Breast epithelium (tissue), 3 donors: ENCODE data around the gene C19orf38.

Experiments
- CTCF ChIP-seq, 3 donors: fragments of 450-650 bp; IDR thresholded peaks; one replicate each; pipeline ENCODE4 v1.5.1; 2016 to 2017; ENCODE audit warnings: antibody characterized with exemption in 3 of 3, mild to moderate bottlenecking in 3 of 3, moderate library complexity in 3 of 3
- POLR2A ChIP-seq: fragments of 450-650 bp; IDR thresholded peaks from one replicate; pipeline ENCODE4 v1.6.1; 2016; ENCODE audit warnings: antibody characterized with exemption, mild to moderate bottlenecking, moderate library complexity
- POLR2AphosphoS5 ChIP-seq, 3 donors: sonication (generic); formaldehyde crosslinking; IDR thresholded peaks; one replicate each; pipeline ENCODE4 v1.6.1; 2017; ENCODE audit warnings: antibody characterized with exemption in 3 of 3

- no peak for TF ChIP-seq CTCF (IDR thresholded peaks at IDR 0.05)
- TF ChIP-seq POLR2A = no peak
- no peak for TF ChIP-seq POLR2AphosphoS5 (IDR thresholded peaks at IDR 0.05)
These were observed 43.3 kb downstream of the C19orf38 start for GRCh38 chr19:10891405-10892086.
